ENCODE results near the gene SLC44A2.

Gene SLC44A2

GRCh38 chr19:10617409-10618121 is 7.8 kb upstream of the SLC44A2 start:
- DNase-seq: no peak

GRCh38 chr19:10618846-10619245 is 6.5 kb upstream of the SLC44A2 start:
- no peak for DNase-seq

GRCh38 chr19:10620786-10621185 is 4.6 kb upstream of the SLC44A2 start:
- DNase-seq: no peak

- DNase-seq: no peak
Measured at GRCh38 chr19:10621966-10622365, 3.4 kb upstream of the SLC44A2 start.

- DNase-seq: no peak
Measured at GRCh38 chr19:10624585-10624984, 768 bp upstream of the SLC44A2 start.

GRCh38 chr19:10625762-10626138 is 397 bp downstream of the SLC44A2 start:
- no peak for DNase-seq

- DNase-seq: no peak
Measured at GRCh38 chr19:10631874-10632273, 6.5 kb downstream of the SLC44A2 start.

GRCh38 chr19:10634430-10634829 is 9.1 kb downstream of the SLC44A2 start:
- DNase-seq: no peak

GRCh38 chr19:10634963-10635362 is 9.6 kb downstream of the SLC44A2 start:
- no peak for DNase-seq

GRCh38 chr19:10636304-10636972 is 11.1 kb downstream of the SLC44A2 start:
- DNase-seq: no peak

GRCh38 chr19:10637894-10638293 is 12.5 kb downstream of the SLC44A2 start:
- DNase-seq: no peak

- DNase-seq: no peak
Measured at GRCh38 chr19:10639836-10640235, 14.5 kb downstream of the SLC44A2 start.

- DNase-seq: no peak
Measured at GRCh38 chr19:10640361-10640760, 15.0 kb downstream of the SLC44A2 start.

GRCh38 chr19:10641248-10641647 is 15.9 kb downstream of the SLC44A2 start:
- no peak for DNase-seq

- no peak for DNase-seq
Measured at GRCh38 chr19:10642473-10643171, 17.3 kb downstream of the SLC44A2 start.

- DNase-seq: no peak
Measured at GRCh38 chr19:10643172-10643967, 18.0 kb downstream of the SLC44A2 start.

- DNase-seq: no peak
Measured at GRCh38 chr19:10643968-10644259, 18.6 kb downstream of the SLC44A2 start.

- DNase-seq: peak; percentile 94
Measured at GRCh38 chr19:10644260-10645007, 19.1 kb downstream of the SLC44A2 start.

GRCh38 chr19:10646456-10647159 is 21.3 kb downstream of the SLC44A2 start:
- no peak for DNase-seq

- DNase-seq: no peak
Measured at GRCh38 chr19:10648360-10648759, 23.0 kb downstream of the SLC44A2 start.

GRCh38 chr19:10651851-10652250 is 26.5 kb downstream of the SLC44A2 start:
- no peak for DNase-seq

GRCh38 chr19:10653482-10653731 is 28.1 kb downstream of the SLC44A2 start:
- DNase-seq: no peak
